ENCODE data around the gene LINC01488. TPM values are rescaled to one million over a fixed set of nuclear protein-coding genes. Genes with fewer than 3 reads are reported as not detected.

LINC01488 gene
- total and polyA plus RNA-seq, 9 of the 15 experiments (the other 6 are each of a cell fraction or from before 2014, with no cell fraction given), result not detected

DNA sequence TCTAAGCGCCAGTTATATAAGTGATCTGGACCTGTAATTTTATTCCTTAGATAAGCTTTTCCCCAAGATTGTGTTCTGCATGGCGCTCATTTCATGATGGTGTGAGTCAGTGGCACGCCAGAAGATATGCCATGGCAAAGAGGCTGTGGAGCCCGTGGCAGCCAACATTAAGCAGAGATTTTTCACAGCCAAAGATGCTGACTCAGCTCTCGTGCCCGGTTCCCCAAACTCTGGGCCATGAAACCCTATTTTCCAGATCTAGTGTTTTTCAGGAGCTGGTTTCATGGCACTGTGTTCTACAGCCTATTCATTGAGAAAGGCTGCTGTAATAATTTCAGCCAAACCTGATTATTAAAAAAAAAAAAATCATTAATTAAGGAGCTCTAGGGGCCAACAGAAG lies 15.4 kb upstream of the LINC01488 start:
- no TSS peak for BruUV-seq (replicated peaks)
- POLR2A ChIA-PET, result interaction anchor here (0.7 to 1.9 kb wide), 3 partner anchors 8 to 37 kb away, joined by 3 to 4 read pairs (median 4); no protein-coding TSS in a partner anchor

More for the DNA sequence above, 15.4 kb upstream of the LINC01488 start:
- intact Hi-C loops (cut with micrococcal nuclease), result no loop called here
- FAIRE-seq (no peak), DNase-seq (ENCODE audit: extremely low read depth in 1 of 4, low spot score in 3 of 4) (no peak), ATAC-seq (no peak)
- CTCF ChIA-PET (ENCODE audit: low intra/inter-chr PET ratio), result no interaction called here
- Histone ChIP-seq H3K79me2 (ENCODE audit: control insufficient read depth, insufficient read depth, low read length) (no peaks in the 10 kb centered on the region), H3K4me2 (ENCODE audit: insufficient read depth, low read length) (no peak overlapping the region), H4K20me1 (replicated peaks; ENCODE audit: control insufficient read depth, insufficient read depth, low read length) (no peaks in the 10 kb centered on the region; the same call in 1 of the 2 replicates), H3K27ac (ENCODE audit: extremely low read depth, low read depth, low read length) (no peak overlapping the region), H3K4me1 (replicated peaks in 1 of 2; ENCODE audit: control insufficient read depth in 2 of 2, insufficient read depth in 2 of 2, low read length in 2 of 2) (peaks cover 24 to 36% of the 10 kb centered on the region in 2 experiments), H2AFZ (ENCODE audit: low read depth, low read length) (no peak overlapping the region), H3K9me1 (ENCODE audit: control insufficient read depth, insufficient read depth, low read length) (no peaks in the 10 kb centered on the region), H3K9ac (ENCODE audit: insufficient read depth in 1 of 2, low read depth in 2 of 2, low read length in 2 of 2) (0 out of 4 replicates have a peak overlapping the region, but pooled peaks of 1 of the 2 experiments have one; percentile 68), H3K27me3 (ENCODE audit: control insufficient read depth in 2 of 2, insufficient read depth in 2 of 2, low read length in 2 of 2) (peaks cover 2 to 41% of the 10 kb centered on the region in 2 experiments; a peak in 4 of 5 replicates), H3K36me3 (ENCODE audit: control insufficient read depth, insufficient read depth, low read length) (no peaks in the 10 kb centered on the region), H3K4me3 (no peak overlapping the region), H3K9me3 (replicated peaks; ENCODE audit: control insufficient read depth, insufficient read depth, low read depth, low read length) (no peaks in the 10 kb centered on the region)
- WGBS (ENCODE audit: insufficient coverage, low coverage, missing lambda C conversion rate), result 21% methylated on average over 6 of the region's 6 CpGs
- in situ Hi-C loops (cut with MboI), result no loop called here
- TF ChIP-seq MAFG (tag; conservative IDR thresholded peaks at IDR 0.05) (peak; percentile 85), MAFF (IDR thresholded peaks at IDR 0.05; ENCODE audit: low read length) (peak; percentile 92), ZNF316 (IDR thresholded peaks at IDR 0.05) (peak; percentile 92), C11orf30 (IDR thresholded peaks at IDR 0.05; ENCODE audit: low read depth) (peak; percentile 87), TCF15 (CRISPR knock-in tag; IDR thresholded peaks at IDR 0.05) (no peak), MAFK (IDR thresholded peaks at IDR 0.05; ENCODE audit: low read length) (peak; percentile 93), ETS2 (tag; IDR thresholded peaks at IDR 0.05; ENCODE audit: borderline replicate concordance, poor library complexity, severe bottlenecking) (no peak), LEF1 (IDR thresholded peaks at IDR 0.05) (no peak)
- TF ChIP-seq, protein P1, sequence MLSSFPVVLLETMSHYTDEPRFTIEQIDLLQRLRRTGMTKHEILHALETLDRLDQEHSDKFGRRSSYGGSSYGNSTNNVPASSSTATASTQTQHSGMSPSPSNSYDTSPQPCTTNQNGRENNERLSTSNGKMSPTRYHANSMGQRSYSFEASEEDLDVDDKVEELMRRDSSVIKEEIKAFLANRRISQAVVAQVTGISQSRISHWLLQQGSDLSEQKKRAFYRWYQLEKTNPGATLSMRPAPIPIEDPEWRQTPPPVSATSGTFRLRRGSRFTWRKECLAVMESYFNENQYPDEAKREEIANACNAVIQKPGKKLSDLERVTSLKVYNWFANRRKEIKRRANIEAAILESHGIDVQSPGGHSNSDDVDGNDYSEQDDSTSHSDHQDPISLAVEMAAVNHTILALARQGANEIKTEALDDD (IDR thresholded peaks at IDR 0.05), result no peak

Measured in K562 (cell line).